Colonic mucosa (tissue), 4 donors: ENCODE data around the gene JAKMIP3. TPM values are rescaled to one million over a fixed set of nuclear protein-coding genes. Genes with fewer than 3 reads are reported as not detected.

Source experiments
- DNase-seq: peaks from one replicate; pipeline ENCODE4 v3.0.0-alpha.2; 2020
- H3K27ac ChIP-seq: fragments of 200-600 bp; one replicate; pipeline ENCODE4 v1.8.0; 2021
- H3K27me3 ChIP-seq: fragments of 200-600 bp; one replicate; pipeline ENCODE4 v1.8.0; 2021
- H3K36me3 ChIP-seq: fragments of 200-600 bp; one replicate; pipeline ENCODE4 v1.8.0; 2021
- H3K4me1 ChIP-seq: fragments of 200-600 bp; one replicate; pipeline ENCODE4 v1.8.0; 2021; ENCODE audit warnings: mild to moderate bottlenecking
- H3K4me3 ChIP-seq: fragments of 200-600 bp; one replicate; pipeline ENCODE4 v1.8.0; 2021
- H3K9ac ChIP-seq, 2 donors: one replicate each; pipeline ENCODE4 v1.7.0; 2013; ENCODE audit warnings: control low read depth in 2 of 2, low read depth in 2 of 2, low read length in 2 of 2
- H3K9me3 ChIP-seq: fragments of 200-600 bp; one replicate; pipeline ENCODE4 v1.8.0; 2021
- intact Hi-C: fragments of 100-400 bp; cut with DNase I; formaldehyde crosslinking; loops from one replicate; pipeline ENCODE4 v1.14.1; 2022
- total RNA-seq, 2 donors: library from RNA; stranded (reverse); fragmentation: NEBNext Ultra II Directional in 1 of 2; extraction: Animal tissue kit (Norgen Biotek cat#: 25700) in 1 of 2; gene quantifications; one replicate each; pipeline ENCODE4 v1.2.1, GENCODE V29; 2021
- TF ChIP-seq, protein P1 (sequence below): fragments of 200-600 bp; IDR thresholded peaks from one replicate; pipeline ENCODE4 v1.8.0; 2022; ENCODE audit warnings: antibody characterized with exemption, mild to moderate bottlenecking
- donor health status: healthy.
- donor health status: DM: no; HTN: no; CAD: no.
- donor health status: DM: no; HTN: no; CAD: no.

JAKMIP3 gene
- total RNA-seq, 2 donors from 2014 or later = 0.10 to 0.27 TPM

DNA sequence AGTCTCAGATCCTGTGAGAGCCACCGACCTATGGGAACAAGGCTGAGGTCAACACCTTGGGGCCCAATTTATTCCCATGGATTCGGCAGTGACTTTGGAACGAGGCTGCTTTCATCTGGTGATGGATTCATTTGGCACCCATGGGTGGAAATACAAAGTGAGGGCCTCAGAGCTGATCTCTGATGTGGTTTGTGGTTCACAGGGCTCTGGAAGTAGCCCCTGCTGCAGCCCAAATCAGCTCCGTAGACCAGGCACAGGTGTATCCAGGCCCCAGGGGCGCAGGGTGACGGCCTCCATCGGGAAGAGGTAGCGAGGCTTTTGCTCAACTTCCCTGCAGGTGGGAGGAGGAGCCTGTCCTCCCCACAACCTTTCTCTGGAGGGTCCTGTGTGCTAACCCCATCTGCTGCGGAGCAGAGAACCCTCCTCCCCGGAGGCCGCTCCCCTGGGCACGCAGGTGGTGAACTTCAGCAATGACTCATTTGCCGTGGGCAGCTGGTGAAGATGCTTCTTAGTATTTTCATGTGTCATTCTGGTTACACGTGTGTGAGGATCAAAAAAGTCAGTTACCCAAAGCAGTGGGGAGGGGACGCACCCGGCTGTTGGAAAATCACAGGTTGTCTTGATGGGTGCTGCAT is 7.5 kb upstream of the JAKMIP3 start:
- H3K36me3 ChIP-seq = no peaks in the 10 kb centered on the region
- TF ChIP-seq, protein P1, sequence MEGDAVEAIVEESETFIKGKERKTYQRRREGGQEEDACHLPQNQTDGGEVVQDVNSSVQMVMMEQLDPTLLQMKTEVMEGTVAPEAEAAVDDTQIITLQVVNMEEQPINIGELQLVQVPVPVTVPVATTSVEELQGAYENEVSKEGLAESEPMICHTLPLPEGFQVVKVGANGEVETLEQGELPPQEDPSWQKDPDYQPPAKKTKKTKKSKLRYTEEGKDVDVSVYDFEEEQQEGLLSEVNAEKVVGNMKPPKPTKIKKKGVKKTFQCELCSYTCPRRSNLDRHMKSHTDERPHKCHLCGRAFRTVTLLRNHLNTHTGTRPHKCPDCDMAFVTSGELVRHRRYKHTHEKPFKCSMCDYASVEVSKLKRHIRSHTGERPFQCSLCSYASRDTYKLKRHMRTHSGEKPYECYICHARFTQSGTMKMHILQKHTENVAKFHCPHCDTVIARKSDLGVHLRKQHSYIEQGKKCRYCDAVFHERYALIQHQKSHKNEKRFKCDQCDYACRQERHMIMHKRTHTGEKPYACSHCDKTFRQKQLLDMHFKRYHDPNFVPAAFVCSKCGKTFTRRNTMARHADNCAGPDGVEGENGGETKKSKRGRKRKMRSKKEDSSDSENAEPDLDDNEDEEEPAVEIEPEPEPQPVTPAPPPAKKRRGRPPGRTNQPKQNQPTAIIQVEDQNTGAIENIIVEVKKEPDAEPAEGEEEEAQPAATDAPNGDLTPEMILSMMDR = no peak
- H3K4me3 ChIP-seq = no peak overlapping the region
- no peak for DNase-seq
- H3K27ac ChIP-seq = no peak overlapping the region
- no peak overlapping the region for H3K9ac ChIP-seq
- H3K4me1 ChIP-seq = no peaks in the 10 kb centered on the region
- no peaks in the 10 kb centered on the region for H3K27me3 ChIP-seq
- intact Hi-C loops = no loop called here
- H3K9me3 ChIP-seq = no peaks in the 10 kb centered on the region

DNA sequence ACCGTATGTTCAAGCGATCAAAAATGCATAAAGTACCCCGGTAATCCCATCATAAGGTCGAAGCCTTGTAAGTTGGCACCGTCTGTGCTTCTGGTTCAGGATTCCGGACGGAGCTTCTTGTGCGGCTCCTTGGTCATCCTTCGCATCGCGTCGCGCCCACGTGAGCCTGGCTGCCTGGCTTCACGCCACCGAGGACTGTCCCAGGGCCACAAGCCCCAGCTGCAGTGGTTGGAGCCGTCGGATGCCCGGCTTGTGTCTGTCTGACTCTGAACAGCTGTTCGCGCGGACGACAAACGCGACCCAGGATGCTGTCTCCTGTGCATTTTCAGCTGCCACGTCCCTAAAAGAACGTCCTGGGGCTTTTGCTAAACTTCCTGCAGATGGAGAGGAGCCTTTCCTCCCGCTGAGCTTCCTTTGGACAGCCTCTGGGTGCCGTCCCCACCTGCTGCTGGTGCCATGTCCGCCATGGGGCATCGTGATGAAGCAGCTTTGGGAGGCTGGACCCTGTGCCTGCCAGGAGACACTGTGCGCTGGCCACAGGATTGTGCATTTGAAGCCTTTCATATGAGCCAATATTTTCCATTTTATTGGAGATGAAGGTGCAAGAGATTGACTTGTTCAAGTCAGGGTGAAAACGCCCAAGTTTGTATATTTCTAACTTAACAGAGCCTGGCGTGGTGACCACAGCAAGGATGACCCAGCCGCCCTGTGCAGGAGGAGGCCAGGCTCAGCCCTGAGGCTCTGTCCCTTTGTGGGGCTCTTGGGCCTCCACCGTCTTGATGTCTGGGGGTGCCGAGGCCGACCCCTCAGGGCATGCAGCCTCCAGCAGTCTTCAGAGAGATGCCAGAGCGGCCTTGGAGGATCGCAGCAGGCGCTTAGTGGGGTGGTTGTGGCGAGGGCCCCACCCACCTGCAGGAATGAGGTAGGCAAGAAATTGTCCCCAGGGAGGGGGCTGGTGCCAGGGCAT is 6.7 kb upstream of the JAKMIP3 start:
- TF ChIP-seq, protein P1 = no peak
- no peaks in the 10 kb centered on the region for H3K27me3 ChIP-seq
- H3K4me1 ChIP-seq = no peaks in the 10 kb centered on the region
- H3K27ac ChIP-seq = no peak overlapping the region
- DNase-seq = no peak
- H3K4me3 ChIP-seq = no peak overlapping the region
- no peaks in the 10 kb centered on the region for H3K9me3 ChIP-seq
- intact Hi-C loops = no loop called here
- no peaks in the 10 kb centered on the region for H3K36me3 ChIP-seq
- no peak overlapping the region for H3K9ac ChIP-seq

DNA sequence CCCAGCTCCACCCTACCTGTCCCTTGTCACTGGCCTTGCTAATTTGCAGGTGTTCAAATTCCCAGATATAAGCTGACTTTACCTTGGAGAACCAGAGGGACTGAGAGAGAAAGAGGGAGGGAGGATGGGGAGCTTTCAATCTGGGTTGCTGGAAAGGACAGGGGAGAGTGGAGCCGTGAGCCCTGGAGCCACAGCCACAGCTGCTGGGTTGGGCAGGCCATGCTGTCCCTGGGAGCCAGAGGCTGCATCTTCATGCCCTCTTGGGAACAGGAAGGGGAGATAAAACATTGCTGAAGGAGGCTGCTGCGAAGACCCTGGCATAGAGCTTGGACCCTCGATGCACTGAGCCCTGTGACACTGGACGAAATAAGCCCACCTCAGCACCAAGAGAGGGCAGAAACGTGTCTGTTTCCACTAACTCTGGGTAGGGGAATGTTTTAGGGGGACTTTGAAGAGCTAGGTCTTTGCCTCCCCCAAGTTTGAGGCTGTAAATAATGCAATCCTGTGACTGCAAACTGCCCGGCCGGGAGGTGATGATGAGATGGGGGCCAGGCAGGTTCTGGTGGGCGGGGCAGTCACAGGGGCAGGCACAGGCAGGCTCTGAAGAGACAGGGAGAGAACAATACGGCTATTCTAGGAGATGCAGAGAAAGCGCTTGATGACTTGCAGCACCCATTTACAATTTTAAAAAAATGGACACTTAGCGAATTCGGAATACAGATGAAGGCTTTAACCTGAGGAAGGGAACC is 5.8 kb upstream of the JAKMIP3 start:
- DNase-seq = no peak
- Histone ChIP-seq H3K27ac (no peak overlapping the region), H3K4me1 (no peaks in the 10 kb centered on the region), H3K9me3 (no peaks in the 10 kb centered on the region), H3K36me3 (no peaks in the 10 kb centered on the region), H3K27me3 (no peaks in the 10 kb centered on the region), H3K4me3 (no peak overlapping the region), H3K9ac (no peak overlapping the region)
- TF ChIP-seq, protein P1 = no peak
- intact Hi-C loops = no loop called here

DNA sequence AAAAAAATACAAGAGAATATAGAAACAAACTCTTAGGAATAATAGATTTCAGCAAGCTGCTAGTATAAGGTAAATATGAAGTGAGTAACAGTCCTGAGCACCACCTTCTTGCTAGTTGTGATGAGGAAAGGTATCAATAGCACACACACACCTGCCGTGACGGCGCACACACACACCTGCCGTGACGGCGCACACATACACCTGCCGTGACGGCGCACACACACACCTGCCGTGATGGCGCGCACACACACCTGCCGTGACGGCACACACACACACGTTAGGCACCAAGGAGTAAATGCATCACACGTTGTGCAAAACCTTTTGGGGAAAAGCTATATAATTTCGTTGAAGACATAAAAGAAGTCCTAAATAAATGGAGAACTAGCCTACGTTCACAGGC is 4.7 kb upstream of the JAKMIP3 start:
- no peaks in the 10 kb centered on the region for H3K27me3 ChIP-seq
- no peak overlapping the region for H3K27ac ChIP-seq
- no peaks in the 10 kb centered on the region for H3K36me3 ChIP-seq
- H3K4me1 ChIP-seq = peaks cover 3% of the 10 kb centered on the region
- intact Hi-C loops = no loop called here
- no peak overlapping the region for H3K4me3 ChIP-seq
- TF ChIP-seq, protein P1 = no peak
- no peak for DNase-seq
- no peaks in the 10 kb centered on the region for H3K9me3 ChIP-seq
- H3K9ac ChIP-seq = no peak overlapping the region

DNA sequence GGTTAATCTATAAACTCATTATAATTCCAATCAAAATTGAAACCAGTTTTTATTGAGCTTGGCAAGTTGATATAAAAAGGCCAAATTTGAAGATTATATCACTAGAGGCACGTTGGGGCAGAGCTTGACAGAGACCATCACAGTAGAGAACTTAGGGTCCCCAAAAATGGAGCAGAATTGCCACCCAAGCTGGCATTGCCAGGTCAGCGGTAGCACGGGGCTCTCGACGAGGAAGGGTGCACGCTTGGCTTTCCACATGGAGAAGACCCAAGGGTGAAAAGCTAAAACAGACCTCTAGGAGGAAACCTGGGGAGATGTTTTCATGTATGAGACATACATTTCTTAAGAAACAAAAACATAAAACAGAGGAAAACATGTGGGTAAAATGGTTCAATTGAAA is 4.3 kb upstream of the JAKMIP3 start:
- H3K4me3 ChIP-seq = no peak overlapping the region
- TF ChIP-seq, protein P1 = no peak
- intact Hi-C loops = no loop called here

More for the DNA sequence above, 4.3 kb upstream of the JAKMIP3 start:
- no peak for DNase-seq
- no peaks in the 10 kb centered on the region for H3K27me3 ChIP-seq
- H3K36me3 ChIP-seq = no peaks in the 10 kb centered on the region
- no peak overlapping the region for H3K27ac ChIP-seq
- peaks cover 3% of the 10 kb centered on the region for H3K4me1 ChIP-seq
- H3K9me3 ChIP-seq = no peaks in the 10 kb centered on the region
- H3K9ac ChIP-seq = no peak overlapping the region
